SU-DHL-6 (cell line): Measurements from ENCODE around the gene HPGDS.

Source experiments
- H2AFZ ChIP-seq: fragments of 200-600 bp; sonication (generic); 2 replicates; pipeline ENCODE4 v1.6.1; 2014; ENCODE audit warnings: low read depth, mild to moderate bottlenecking, moderate library complexity, mixed read lengths, antibody characterized with exemption, low read length; ENCODE audit not compliant: severe bottlenecking
- H3F3A ChIP-seq: fragments of 200-600 bp; shearing (Covaris generic); 2 replicates; pipeline ENCODE4 v1.6.0; 2016; ENCODE audit warnings: antibody characterized with exemption, mild to moderate bottlenecking; ENCODE audit not compliant: insufficient read depth
- H3K27ac ChIP-seq: fragments of 200-600 bp; sonication (generic); 2 replicates; pipeline ENCODE4 v1.5.1; 2016; ENCODE audit warnings: low read depth, mild to moderate bottlenecking, low read length, moderate library complexity, mixed read lengths
- H3K27me3 ChIP-seq: fragments of 200-600 bp; sonication (generic), shearing (Covaris generic); 2 replicates; pipeline ENCODE4 v1.6.0; 2014; ENCODE audit warnings: mild to moderate bottlenecking, low read length
- H3K36me3 ChIP-seq: fragments of 200-600 bp; sonication (generic); 2 replicates; pipeline ENCODE4 v1.6.1; 2014; ENCODE audit warnings: mild to moderate bottlenecking, low read length, mixed read lengths
- H3K4me2 ChIP-seq: fragments of 300-600, 200-600 bp; shearing (Covaris generic), sonication (generic); 2 replicates; pipeline ENCODE4 v1.6.0; 2014; ENCODE audit warnings: low read length, low read depth, mild to moderate bottlenecking; ENCODE audit not compliant: poor library complexity, severe bottlenecking
- H3K4me3 ChIP-seq: fragments of 200-600 bp; sonication (generic); 2 replicates; pipeline ENCODE4 v1.5.1; 2014; ENCODE audit warnings: antibody characterized with exemption, low read length, mild to moderate bottlenecking, mixed read lengths; ENCODE audit not compliant: insufficient read depth, poor library complexity, severe bottlenecking
- H3K79me2 ChIP-seq: fragments of 200-600 bp; sonication (generic); 2 replicates; pipeline ENCODE4 v1.6.1; 2014; ENCODE audit warnings: mild to moderate bottlenecking, low read length, moderate library complexity; ENCODE audit not compliant: insufficient read depth
- H3K9ac ChIP-seq: fragments of 200-600 bp; sonication (generic); 2 replicates; pipeline ENCODE4 v1.7.0; 2014; ENCODE audit warnings: mild to moderate bottlenecking, low read length
- H3K9me2 ChIP-seq: fragments of 200-600 bp; sonication (generic); replicated peaks from 2 replicates; pipeline ENCODE4 v1.6.1; 2014; ENCODE audit warnings: low read length; ENCODE audit not compliant: insufficient read depth
- H3K9me3 ChIP-seq: fragments of 200-600 bp; sonication (generic); 2 replicates; pipeline ENCODE4 v1.6.1; 2014; ENCODE audit warnings: low read length, mixed read lengths; ENCODE audit not compliant: insufficient read depth
- H4K20me1 ChIP-seq: fragments of 200-600 bp; sonication (generic); 2 replicates; pipeline ENCODE4 v1.6.1; 2014; ENCODE audit warnings: low read depth, mild to moderate bottlenecking, antibody characterized with exemption, low read length, moderate library complexity, mixed read lengths
- EZH2phosphoT487 ChIP-seq: fragments of 200-600 bp; sonication (generic), shearing (Covaris generic); conservative IDR thresholded peaks from 2 replicates; pipeline ENCODE4 v1.6.1; 2018; ENCODE audit warnings: mild to moderate bottlenecking, antibody characterized with exemption, low read length, moderate library complexity, mixed read lengths
- TF ChIP-seq, protein P1 (sequence below): fragments of 200-600 bp; sonication (generic); IDR thresholded peaks from one replicate; pipeline ENCODE4 v1.5.1; 2017; ENCODE audit warnings: antibody characterized with exemption, mild to moderate bottlenecking, low read length, moderate library complexity; ENCODE audit not compliant: insufficient read depth, poor library complexity, severe bottlenecking

Gene HPGDS

DNA sequence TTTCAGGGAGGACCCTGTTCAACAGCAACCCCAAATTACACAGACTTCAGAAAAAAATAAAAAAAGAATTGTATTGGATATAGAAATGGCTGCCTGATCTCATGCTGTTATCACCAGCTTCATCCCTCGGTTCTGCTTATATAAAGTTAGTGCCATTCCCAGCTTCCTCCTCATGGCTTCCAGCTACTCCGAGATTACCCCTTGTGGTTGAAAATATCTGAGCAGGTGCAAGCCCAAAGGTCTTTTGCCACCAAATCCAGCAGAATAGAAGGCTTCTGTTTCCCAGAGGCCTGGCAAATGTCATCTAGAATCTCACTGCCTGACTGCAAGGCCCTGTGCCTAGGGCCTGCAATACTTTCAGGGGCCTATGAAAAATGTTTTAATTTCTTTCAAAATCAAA, 13.8 kb upstream of the HPGDS start:
- Histone ChIP-seq H3K9ac (no peak overlapping the region), H3K9me2 (no peaks in the 10 kb centered on the region), H3K36me3 (no peaks in the 10 kb centered on the region), H4K20me1 (no peaks in the 10 kb centered on the region), H3K27me3 (no peaks in the 10 kb centered on the region), H3K27ac (no peak overlapping the region), H3F3A (no peaks in the 10 kb centered on the region), H3K9me3 (no peaks in the 10 kb centered on the region), H3K4me2 (no peak overlapping the region), H3K4me3 (no peak overlapping the region), H2AFZ (no peak overlapping the region), H3K79me2 (no peaks in the 10 kb centered on the region)
- TF ChIP-seq EZH2phosphoT487 = no peak
- TF ChIP-seq, protein P1, sequence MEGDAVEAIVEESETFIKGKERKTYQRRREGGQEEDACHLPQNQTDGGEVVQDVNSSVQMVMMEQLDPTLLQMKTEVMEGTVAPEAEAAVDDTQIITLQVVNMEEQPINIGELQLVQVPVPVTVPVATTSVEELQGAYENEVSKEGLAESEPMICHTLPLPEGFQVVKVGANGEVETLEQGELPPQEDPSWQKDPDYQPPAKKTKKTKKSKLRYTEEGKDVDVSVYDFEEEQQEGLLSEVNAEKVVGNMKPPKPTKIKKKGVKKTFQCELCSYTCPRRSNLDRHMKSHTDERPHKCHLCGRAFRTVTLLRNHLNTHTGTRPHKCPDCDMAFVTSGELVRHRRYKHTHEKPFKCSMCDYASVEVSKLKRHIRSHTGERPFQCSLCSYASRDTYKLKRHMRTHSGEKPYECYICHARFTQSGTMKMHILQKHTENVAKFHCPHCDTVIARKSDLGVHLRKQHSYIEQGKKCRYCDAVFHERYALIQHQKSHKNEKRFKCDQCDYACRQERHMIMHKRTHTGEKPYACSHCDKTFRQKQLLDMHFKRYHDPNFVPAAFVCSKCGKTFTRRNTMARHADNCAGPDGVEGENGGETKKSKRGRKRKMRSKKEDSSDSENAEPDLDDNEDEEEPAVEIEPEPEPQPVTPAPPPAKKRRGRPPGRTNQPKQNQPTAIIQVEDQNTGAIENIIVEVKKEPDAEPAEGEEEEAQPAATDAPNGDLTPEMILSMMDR = no peak

DNA sequence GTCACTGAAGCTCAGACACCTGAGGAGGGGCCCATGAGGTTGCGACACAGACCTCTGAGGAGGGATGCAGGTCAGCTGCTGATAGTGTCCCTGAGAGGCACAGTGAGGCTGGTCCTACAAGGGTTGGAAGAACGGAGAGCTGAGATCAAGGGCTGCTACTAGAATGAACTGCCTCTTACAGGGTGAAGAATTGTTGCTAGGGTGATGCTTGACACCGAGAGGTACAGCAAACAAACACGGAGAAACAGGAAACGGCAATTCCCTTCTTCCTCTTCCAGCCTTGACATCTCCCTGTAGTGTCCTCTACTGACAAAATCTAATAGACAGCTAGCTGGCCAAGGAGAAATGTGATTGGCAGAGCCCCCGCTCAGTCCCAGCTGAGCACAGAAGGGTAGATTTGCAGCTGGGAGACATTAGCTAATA, 11.8 kb upstream of the HPGDS start:
- H3K4me3 ChIP-seq = no peak overlapping the region
- no peaks in the 10 kb centered on the region for H3K27me3 ChIP-seq
- H3K9me2 ChIP-seq = no peaks in the 10 kb centered on the region
- no peaks in the 10 kb centered on the region for H3K9me3 ChIP-seq
- H3K4me2 ChIP-seq = no peak overlapping the region
- H3K79me2 ChIP-seq = no peaks in the 10 kb centered on the region
- H3K9ac ChIP-seq = no peak overlapping the region
- H3K36me3 ChIP-seq = no peaks in the 10 kb centered on the region
- TF ChIP-seq, protein P1 = no peak
- no peak for TF ChIP-seq EZH2phosphoT487
- no peak overlapping the region for H2AFZ ChIP-seq
- H4K20me1 ChIP-seq = no peaks in the 10 kb centered on the region
- H3F3A ChIP-seq = no peaks in the 10 kb centered on the region
- no peak overlapping the region for H3K27ac ChIP-seq

DNA sequence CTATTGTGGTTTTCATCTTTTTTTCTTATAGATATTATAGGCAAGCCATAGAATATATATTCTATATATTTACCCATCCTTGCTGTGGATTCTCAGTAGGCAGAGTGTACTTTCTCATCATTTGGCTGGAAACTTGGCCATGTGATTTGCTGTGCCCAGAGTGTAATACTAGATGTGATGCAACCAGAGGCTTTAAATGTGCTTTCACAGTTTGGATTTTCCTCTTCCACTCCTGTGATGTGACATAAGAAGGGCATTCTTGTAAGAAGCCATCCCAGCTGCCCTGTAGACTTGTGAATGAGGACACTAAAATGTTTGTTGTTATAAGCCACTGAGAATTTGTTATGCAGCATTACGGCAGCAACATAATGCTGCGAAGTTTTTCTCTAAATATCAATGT, 10.4 kb upstream of the HPGDS start:
- Histone ChIP-seq H3K4me3 (no peak overlapping the region), H3K36me3 (no peaks in the 10 kb centered on the region), H3F3A (no peaks in the 10 kb centered on the region), H3K27me3 (no peaks in the 10 kb centered on the region), H2AFZ (no peak overlapping the region), H3K79me2 (no peaks in the 10 kb centered on the region), H3K4me2 (no peak overlapping the region), H3K9me3 (no peaks in the 10 kb centered on the region), H3K9ac (no peak overlapping the region), H3K27ac (no peak overlapping the region), H4K20me1 (no peaks in the 10 kb centered on the region), H3K9me2 (no peaks in the 10 kb centered on the region)
- TF ChIP-seq EZH2phosphoT487 = no peak
- TF ChIP-seq, protein P1 = no peak
